H1 (cell line): ENCODE data around the gene TMUB1. TPM values are rescaled to one million over a fixed set of nuclear protein-coding genes. Genes with fewer than 3 reads are reported as not detected.

Experiments
- CTCF ChIA-PET: fragments of 300-600 bp; sonication (Branson Sonifier 250); formaldehyde crosslinking; loops from one replicate; lab custom pipeline; 2021; ENCODE audit not compliant: partially characterized antibody; lab: Charles Lee
- POLR2A ChIA-PET: fragments of 300-600 bp; sonication (Branson Sonifier 250); formaldehyde crosslinking; loops from one replicate; lab custom pipeline; 2021; ENCODE audit warnings: inconsistent platforms; ENCODE audit not compliant: partially characterized antibody; lab: Charles Lee
- DNase-seq, 2 experiments: peaks; one replicate each; pipeline versions ENCODE4 v3.0.0 to v3.0.0-alpha.2; 2010 to 2022; ENCODE audit warnings: low spot score in 2 of 2, low read depth in 1 of 2, mixed read lengths in 1 of 2
- FAIRE-seq: peaks from 2 replicates; lab custom pipeline; 2011; peaks lifted over from hg19 to GRCh38; lab: Jason Lieb, UNC
- H2AFZ ChIP-seq: 2 replicates; pipeline ENCODE4 v1.8.1; 2012; ENCODE audit warnings: low read length, inconsistent platforms
- H2AK5ac ChIP-seq: 2 replicates; pipeline ENCODE4 v1.6.1; 2013; ENCODE audit warnings: low read depth, low read length
- H2BK120ac ChIP-seq: replicated peaks from 2 replicates; pipeline ENCODE3; 2013; ENCODE audit warnings: low read depth, low read length, inconsistent platforms
- H2BK12ac ChIP-seq: 2 replicates; pipeline ENCODE4 v1.6.1; 2013; ENCODE audit warnings: low read depth, low read length
- H2BK15ac ChIP-seq: 2 replicates; pipeline ENCODE4 v1.6.1; 2013; ENCODE audit warnings: low read length
- H2BK20ac ChIP-seq: 2 replicates; pipeline ENCODE4 v1.6.1; 2013; ENCODE audit warnings: low read length
- H2BK5ac ChIP-seq: 2 replicates; pipeline ENCODE4 v1.6.1; 2013; ENCODE audit warnings: low read depth, low read length
- H3K14ac ChIP-seq: 2 replicates; pipeline ENCODE4 v1.6.1; 2013; ENCODE audit warnings: inconsistent platforms; ENCODE audit not compliant: insufficient read length
- H3K18ac ChIP-seq: 2 replicates; pipeline ENCODE4 v1.6.1; 2013; ENCODE audit warnings: low read length; ENCODE audit errors: extremely low read depth
- H3K23ac ChIP-seq: 2 replicates; pipeline ENCODE4 v1.6.1; 2013; ENCODE audit warnings: inconsistent platforms; ENCODE audit not compliant: insufficient read length
- H3K23me2 ChIP-seq: 2 replicates; pipeline ENCODE4 v1.6.1; 2013; ENCODE audit warnings: low read depth, low read length
- H3K27ac ChIP-seq: 2 replicates; pipeline ENCODE4 v1.6.1; 2011; ENCODE audit warnings: low read depth, low read length, inconsistent platforms
- H3K27me3 ChIP-seq, 4 experiments: replicated peaks in 1 of 4; 1 replicate in 1 of 4; 2 replicates in 3 of 4; pipeline versions ENCODE4 v1.6.1 to v1.8.1; 2011 to 2013; ENCODE audit warnings: low read length in 3 of 4, mild to moderate bottlenecking in 3 of 4, inconsistent platforms in 2 of 4, mixed read lengths in 2 of 4, moderate library complexity in 1 of 4; ENCODE audit not compliant: control insufficient read depth in 3 of 4, insufficient read depth in 3 of 4; ENCODE audit errors: extremely low read depth in 1 of 4
- H3K36me3 ChIP-seq, 4 experiments: 2 replicates each; pipeline versions ENCODE4 v1.6.1 to v1.8.1; 2011 to 2013; ENCODE audit warnings: mild to moderate bottlenecking in 4 of 4, low read length in 3 of 4, moderate library complexity in 2 of 4, control low read depth in 1 of 4, inconsistent platforms in 1 of 4; ENCODE audit not compliant: insufficient read depth in 4 of 4, control insufficient read depth in 2 of 4
- H3K4ac ChIP-seq: replicated peaks from 2 replicates; pipeline ENCODE3; 2013; ENCODE audit warnings: low read length, low read depth, mixed read lengths, inconsistent platforms; ENCODE audit not compliant: insufficient read length
- H3K4me1 ChIP-seq, 4 experiments: replicated peaks in 1 of 4; 1 replicate in 1 of 4; 2 replicates in 3 of 4; pipeline versions ENCODE4 v1.6.1 to v1.8.1; 2011 to 2013; ENCODE audit warnings: low read length in 3 of 4, inconsistent platforms in 2 of 4, mixed read lengths in 1 of 4; ENCODE audit not compliant: insufficient read depth in 4 of 4, control insufficient read depth in 3 of 4
- H3K4me2 ChIP-seq, 2 experiments: 2 replicates each; pipeline versions ENCODE4 v1.6.1 to v1.8.1; 2011 to 2013; ENCODE audit warnings: low read depth in 2 of 2, low read length in 2 of 2, control low read depth in 1 of 2, inconsistent platforms in 1 of 2, mild to moderate bottlenecking in 1 of 2; ENCODE audit not compliant: insufficient read depth in 1 of 2
- H3K4me3 ChIP-seq, 4 experiments: fragments of 200-600, 300-600 bp in 1 of 4; sonication (generic), shearing (Covaris generic), sonication (Bioruptor Twin) in 1 of 4; 2 replicates each; pipeline versions ENCODE4 v1.5.1 to v1.8.1; 2011 to 2016; ENCODE audit warnings: low read length in 4 of 4, low read depth in 3 of 4, control low read depth in 2 of 4, inconsistent platforms in 2 of 4, mild to moderate bottlenecking in 2 of 4, mixed read lengths in 1 of 4, moderate library complexity in 1 of 4; ENCODE audit not compliant: insufficient read depth in 2 of 4; ENCODE audit errors: extremely low read depth in 1 of 4
- H3K56ac ChIP-seq: replicated peaks from 2 replicates; pipeline ENCODE3; 2013; ENCODE audit warnings: low read depth, mild to moderate bottlenecking, mixed read lengths, low read length, inconsistent platforms; ENCODE audit not compliant: insufficient read length
- H3K79me1 ChIP-seq: 2 replicates; pipeline ENCODE4 v1.6.1; 2013; ENCODE audit warnings: low read depth, low read length, control low read depth
- H3K79me2 ChIP-seq, 2 experiments: 2 replicates each; pipeline versions ENCODE4 v1.6.1 to v1.8.1; 2012 to 2013; ENCODE audit warnings: low read length in 2 of 2, mild to moderate bottlenecking in 2 of 2, inconsistent platforms in 1 of 2; ENCODE audit not compliant: insufficient read depth in 2 of 2, control insufficient read depth in 1 of 2
- H3K9ac ChIP-seq, 4 experiments: replicated peaks in 1 of 4; 1 replicate in 1 of 4; 2 replicates in 3 of 4; pipeline versions ENCODE4 v1.6.1 to v1.8.1; 2011 to 2013; ENCODE audit warnings: low read depth in 3 of 4, low read length in 3 of 4, control low read depth in 2 of 4, mild to moderate bottlenecking in 2 of 4, moderate library complexity in 2 of 4, inconsistent platforms in 1 of 4; ENCODE audit errors: extremely low read depth in 1 of 4
- H3K9me3 ChIP-seq, 2 experiments: 2 replicates each; pipeline versions ENCODE4 v1.6.1 to v1.8.1; 2012 to 2013; ENCODE audit warnings: mild to moderate bottlenecking in 2 of 2, moderate library complexity in 2 of 2, control low read depth in 1 of 2, inconsistent platforms in 1 of 2, low read depth in 1 of 2, low read length in 1 of 2, mixed read lengths in 1 of 2; ENCODE audit not compliant: insufficient read depth in 2 of 2
- H4K20me1 ChIP-seq, 2 experiments: replicated peaks in 1 of 2; 2 replicates each; pipeline versions ENCODE3 to v1.8.1; 2011 to 2013; ENCODE audit warnings: inconsistent platforms in 2 of 2, low read length in 2 of 2, mild to moderate bottlenecking in 1 of 2; ENCODE audit not compliant: insufficient read depth in 2 of 2, control insufficient read depth in 1 of 2
- H4K5ac ChIP-seq: 2 replicates; pipeline ENCODE4 v1.6.1; 2013; ENCODE audit warnings: low read length, low read depth, mixed read lengths, inconsistent platforms; ENCODE audit not compliant: insufficient read length
- H4K8ac ChIP-seq: 2 replicates; pipeline ENCODE4 v1.8.0; 2013; ENCODE audit warnings: mild to moderate bottlenecking, moderate library complexity, low read length, inconsistent platforms; ENCODE audit not compliant: insufficient read depth; ENCODE audit errors: extremely low read depth
- H4K91ac ChIP-seq: replicated peaks from 2 replicates; pipeline ENCODE3; 2013; ENCODE audit warnings: low read length, mixed read lengths, inconsistent platforms; ENCODE audit not compliant: insufficient read length
- BCL11A ChIP-seq, 2 experiments: IDR thresholded peaks; one replicate each; pipeline ENCODE4 v1.6.1; 2011; ENCODE audit warnings: low read depth in 2 of 2, low read length in 2 of 2, mild to moderate bottlenecking in 2 of 2
- CTBP2 ChIP-seq: IDR thresholded peaks from 2 replicates; pipeline ENCODE4 v1.7.0; 2011; ENCODE audit warnings: borderline replicate concordance, mild to moderate bottlenecking, moderate library complexity, mixed read lengths, low read length; ENCODE audit not compliant: insufficient read depth, insufficient read length
- KDM4A ChIP-seq: IDR thresholded peaks from one replicate; pipeline ENCODE4 v1.7.1; 2012; ENCODE audit warnings: low read depth, mild to moderate bottlenecking, moderate library complexity, low read length, inconsistent platforms; ENCODE audit not compliant: severe bottlenecking
- KDM5A ChIP-seq: fragments of 200-600 bp; IDR thresholded peaks from 2 replicates; pipeline ENCODE4 v1.7.1; 2012; ENCODE audit warnings: mild to moderate bottlenecking, low read length, inconsistent platforms, mixed read lengths
- MAFK ChIP-seq: IDR thresholded peaks from 2 replicates; pipeline ENCODE4 v1.6.1; 2012; ENCODE audit warnings: low read depth, mild to moderate bottlenecking, improper control_type of control experiment, low read length
- NANOG ChIP-seq: IDR thresholded peaks from 2 replicates; pipeline ENCODE4 v1.6.1; 2011; ENCODE audit warnings: low read length, low read depth, mild to moderate bottlenecking, inconsistent platforms; ENCODE audit not compliant: insufficient read depth, poor library complexity, severe bottlenecking
- POLR2AphosphoS5 ChIP-seq: IDR thresholded peaks from 2 replicates; pipeline ENCODE4 v1.6.1; 2011; ENCODE audit warnings: low read depth, low read length
- POU5F1 ChIP-seq: IDR thresholded peaks from 2 replicates; pipeline ENCODE4 v1.6.1; 2011; ENCODE audit warnings: low read depth, mild to moderate bottlenecking, low read length, moderate library complexity
- RXRA ChIP-seq: IDR thresholded peaks from 2 replicates; pipeline ENCODE4 v1.6.1; 2011; ENCODE audit warnings: low read depth, mild to moderate bottlenecking, low read length, moderate library complexity; ENCODE audit not compliant: insufficient read depth
- SP2 ChIP-seq: IDR thresholded peaks from 2 replicates; pipeline ENCODE4 v1.6.1; 2012; ENCODE audit warnings: mild to moderate bottlenecking, low read length, inconsistent platforms
- SP4 ChIP-seq: IDR thresholded peaks from 2 replicates; pipeline ENCODE4 v1.6.1; 2012; ENCODE audit warnings: low read length, inconsistent platforms
- SUZ12 ChIP-seq: fragments of 200-600 bp; sonication (generic); IDR thresholded peaks from 2 replicates; pipeline ENCODE4 v1.6.1; 2012; ENCODE audit warnings: mild to moderate bottlenecking, inconsistent platforms, low read length, moderate library complexity, mixed read lengths
- ZNF274 ChIP-seq: IDR thresholded peaks from 2 replicates; pipeline ENCODE4 v1.7.0; 2012; ENCODE audit warnings: low read length, borderline replicate concordance; ENCODE audit errors: extremely low read depth
- WGBS, 2 experiments: shearing (Covaris generic) in 1 of 2; methylation state at CpG; one replicate each; pipeline versions ENCODE4 v1.1.6 to v1.1.7; 2013 to 2015; ENCODE audit warnings: low lambda C conversion rate in 2 of 2, mixed read lengths in 2 of 2, inconsistent platforms in 1 of 2, low coverage in 1 of 2, missing lambda C conversion rate in 1 of 2; ENCODE audit not compliant: insufficient replicate concordance in 2 of 2, insufficient coverage in 1 of 2, insufficient read length in 1 of 2; ENCODE audit errors: extremely low coverage in 1 of 2, missing lambda C conversion rate in 1 of 2; 5-methylcytosine and 5-hydroxymethylcytosine counted together
- polyA plus RNA-seq, 7 experiments: library from polyadenylated mRNA; depleted of rRNA in 3 of 7; stranded (reverse) in 5 of 7; unstranded in 2 of 7; fragments of >200 nt in 5 of 7; fragments of 200-250 nt in 2 of 7; gene quantifications; 1 replicate in 5 of 7; 2 replicates in 1 of 7; 4 replicates in 1 of 7; pipeline versions ENCODE4 v1.2.1 to v1.2.3, GENCODE V29; 2011 to 2013; ENCODE audit warnings: missing spikeins in 2 of 7, mixed read lengths in 2 of 7
- total RNA-seq: library from RNA; stranded (reverse); fragmentation: NEBNext Ultra II Directional; extraction: Animal tissue kit (Norgen Biotek cat#: 25700); gene quantifications from 2 replicates; pipeline ENCODE4 v1.2.1, GENCODE V29; 2021

TMUB1 gene
- total and polyA plus RNA-seq, 2 of the 8 experiments (the other 6 are each of a cell fraction or from before 2014, with no cell fraction given), result 41.4 to 56.2 TPM

DNA sequence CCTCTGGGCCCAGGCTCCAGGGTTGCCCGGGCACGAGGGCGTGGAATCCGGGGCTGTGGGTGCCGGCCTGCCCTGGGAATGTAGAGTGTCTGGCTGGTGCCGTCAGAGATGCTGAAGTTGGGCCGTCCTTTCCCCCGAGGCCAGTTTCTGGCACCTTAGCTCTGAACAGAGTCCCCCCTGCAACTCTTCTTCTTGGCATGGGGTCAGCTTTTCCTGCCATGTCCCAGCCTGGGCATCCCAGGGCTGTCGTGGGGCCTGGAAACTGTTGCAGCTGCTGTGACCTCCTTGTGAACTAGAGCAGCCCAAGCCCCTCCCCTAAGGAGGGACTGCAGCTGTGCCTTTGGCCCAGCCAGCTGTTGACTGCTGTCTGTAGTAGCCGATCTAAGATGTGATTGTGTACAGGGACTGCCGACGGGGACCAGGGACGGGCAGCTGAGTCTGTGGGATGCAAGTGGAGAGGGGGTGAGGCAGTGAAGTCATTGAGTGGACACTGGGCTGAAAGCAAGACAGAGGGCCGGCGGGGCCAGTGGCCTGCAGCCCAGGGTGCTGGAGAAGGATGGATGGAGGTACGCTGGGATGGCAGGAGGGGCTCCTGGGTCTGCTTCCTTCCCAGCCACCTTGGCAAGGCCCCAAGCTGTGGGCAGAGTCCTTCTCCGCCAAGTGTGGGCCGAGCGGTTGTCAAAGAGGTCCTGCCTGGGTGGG lies 48.5 kb upstream of the TMUB1 start:
- Histone ChIP-seq H3K27me3 (peaks cover 0 to 3% (median 1%) of the 10 kb centered on the region in 4 experiments; a peak in 2 of 7 replicates), H2AFZ (no peak overlapping the region), H2BK12ac (no peak overlapping the region), H3K4me2 (no peak overlapping the region), H4K8ac (no peak overlapping the region), H3K23ac (no peak overlapping the region), H4K20me1 (peaks cover 4 to 25% of the 10 kb centered on the region in 2 experiments), H3K79me2 (no peaks in the 10 kb centered on the region), H3K27ac (no peak overlapping the region), H2BK120ac (no peak overlapping the region), H3K4ac (no peak overlapping the region), H2BK5ac (no peak overlapping the region), H3K4me3 (no peak overlapping the region), H3K9me3 (no peaks in the 10 kb centered on the region), H3K9ac (no peak overlapping the region), H3K79me1 (no peaks in the 10 kb centered on the region), H3K23me2 (no peaks in the 10 kb centered on the region), H2BK15ac (no peak overlapping the region), H3K14ac (no peak overlapping the region), H3K18ac (no peak overlapping the region), H3K4me1 (peaks cover 0 to 6% (median 2%) of the 10 kb centered on the region in 4 experiments; a peak in 6 of 7 replicates), H4K91ac (no peak overlapping the region), H4K5ac (no peak overlapping the region), H3K36me3 (peaks cover 0 to 10% (median 5%) of the 10 kb centered on the region in 4 experiments; a peak in 5 of 8 replicates), H3K56ac (no peak overlapping the region), H2BK20ac (no peak overlapping the region), H2AK5ac (no peak overlapping the region)
- ChIA-PET POLR2A (interaction anchor here (0.5 to 1.2 kb wide), 2 partner anchors 15 to 41 kb away, joined by 3 read pairs; no protein-coding TSS in a partner anchor), CTCF (interaction anchor here (0.8 to 11.7 kb wide), 9 partner anchors 11 to 114 kb away, joined by 3 to 197 read pairs (median 4); partner anchors contain the start of gene GBX1)
- DNase-seq (no peak), FAIRE-seq (no peak)
- WGBS, 2 experiments, result 91% methylated on average over 19 of the region's 19 CpGs; no CpG with 5 or more reads in 1 of the 2 experiments
- TF ChIP-seq MAFK (no peak), KDM5A (no peak), NANOG (no peak), SP4 (no peak), KDM4A (no peak), POU5F1 (no peak), POLR2AphosphoS5 (no peak), RXRA (no peak), BCL11A (IDR thresholded peaks at IDR 0.05; ENCODE audit: low read depth in 2 of 2, low read length in 2 of 2) (no peak), ZNF274 (no peak), SP2 (no peak), SUZ12 (no peak), CTBP2 (no peak)
